GM12878 (cell line): ENCODE measurements around the gene MYO7A. TPM values are rescaled to one million over a fixed set of nuclear protein-coding genes. Genes with fewer than 3 reads are reported as not detected.

ENCODE experiments used
- ATAC-seq: fragments of 200-7000 bp; cut with Tn5 transposase; 3 replicates; pipeline ENCODE4 v1.9.1; 2020; ENCODE audit warnings: mild to moderate bottlenecking, moderate library complexity
- BruUV-seq: library from RNA; stranded (reverse); fragments of 400-500 nt; replicated peaks from 2 replicates; lab custom pipeline; 2021; lab: Mats Ljungman, UMichigan
- CTCF ChIA-PET: fragments of 300-600 bp; sonication (Branson Sonifier 250); formaldehyde crosslinking; extraction: SDS; loops from one replicate; lab custom pipeline; 2021; ENCODE audit warnings: inconsistent platforms; lab: Yijun Ruan, JAX
- POLR2A ChIA-PET: fragments of 350-600 bp; formaldehyde crosslinking; extraction: SDS; loops from one replicate; lab custom pipeline; 2021; ENCODE audit warnings: inconsistent platforms; lab: Charles Lee
- RAD21 ChIA-PET: fragments of 300-600 bp; sonication (Branson Sonifier 250); formaldehyde crosslinking; loops from one replicate; lab custom pipeline; 2023; ENCODE audit warnings: antibody characterized with exemption; ENCODE audit not compliant: unreplicated experiment; lab: Charles Lee
- SMC1A ChIA-PET: fragments of 300-600 bp; sonication (Branson Sonifier 250); formaldehyde crosslinking; loops from one replicate; lab custom pipeline; 2023; ENCODE audit not compliant: unreplicated experiment, uncharacterized antibody; lab: Charles Lee
- DNase-seq: peaks from one replicate; pipeline ENCODE4 v3.0.0-alpha.2; 2011; ENCODE audit warnings: low read depth, low spot score
- FAIRE-seq: peaks from 3 replicates; lab custom pipeline; 2011; peaks lifted over from hg19 to GRCh38; lab: Jason Lieb, UNC
- H2AFZ ChIP-seq: 2 replicates; pipeline ENCODE4 v1.6.0; 2011; ENCODE audit warnings: low read depth, low read length, control low read depth; ENCODE audit not compliant: control insufficient read depth
- H3K27ac ChIP-seq: 2 replicates; pipeline ENCODE4 v1.5.1; 2011; ENCODE audit warnings: control low read depth; ENCODE audit not compliant: control insufficient read depth, insufficient read depth
- H3K27me3 ChIP-seq, 2 experiments: replicated peaks in 1 of 2; 2 replicates each; pipeline versions ENCODE4 v1.6.0 to v1.6.1; 2011; ENCODE audit warnings: low read length in 1 of 2; ENCODE audit not compliant: control insufficient read depth in 2 of 2, insufficient read depth in 2 of 2
- H3K36me3 ChIP-seq, 2 experiments: 2 replicates each; pipeline ENCODE4 v1.5.1; 2011; ENCODE audit warnings: low read length in 1 of 2; ENCODE audit not compliant: control insufficient read depth in 2 of 2, insufficient read depth in 2 of 2
- H3K4me1 ChIP-seq: 2 replicates; pipeline ENCODE4 v1.6.1; 2011; ENCODE audit warnings: mild to moderate bottlenecking, low read length, moderate library complexity, mixed read lengths; ENCODE audit not compliant: control insufficient read depth, insufficient read depth
- H3K4me2 ChIP-seq: 2 replicates; pipeline ENCODE4 v1.6.0; 2011; ENCODE audit warnings: control low read depth; ENCODE audit not compliant: control insufficient read depth, insufficient read depth
- H3K4me3 ChIP-seq: fragments of 200-600 bp; sonication (generic); 2 replicates; pipeline ENCODE4 v1.5.1; 2016
- H3K79me2 ChIP-seq: 2 replicates; pipeline ENCODE4 v1.6.0; 2011; ENCODE audit warnings: low read length; ENCODE audit not compliant: control insufficient read depth, insufficient read depth
- H3K9ac ChIP-seq: 2 replicates; pipeline ENCODE4 v1.8.0; 2011; ENCODE audit warnings: low read length, control low read depth, mixed read lengths; ENCODE audit not compliant: control insufficient read depth, insufficient read depth
- H3K9me3 ChIP-seq: replicated peaks from 3 replicates; pipeline ENCODE4 v1.5.1; 2011; ENCODE audit warnings: mild to moderate bottlenecking, low read length; ENCODE audit not compliant: control insufficient read depth, insufficient read depth
- H4K20me1 ChIP-seq: 2 replicates; pipeline ENCODE4 v1.6.0; 2011; ENCODE audit not compliant: control insufficient read depth, insufficient read depth
- BACH1 ChIP-seq: fragments of 450-650 bp; IDR thresholded peaks from 2 replicates; pipeline ENCODE4 v1.6.1; 2017; ENCODE audit warnings: mild to moderate bottlenecking, borderline replicate concordance
- CBX5 ChIP-seq: sonication (generic); IDR thresholded peaks from 2 replicates; pipeline ENCODE4 v1.6.1; 2016; ENCODE audit warnings: low read depth, moderate library complexity, mild to moderate bottlenecking, inconsistent platforms
- CREB1 ChIP-seq: IDR thresholded peaks from 2 replicates; pipeline ENCODE4 v1.6.1; 2012; ENCODE audit warnings: low read depth, mild to moderate bottlenecking, inconsistent platforms
- CREM ChIP-seq: IDR thresholded peaks from 2 replicates; pipeline ENCODE4 v1.6.1; 2014; ENCODE audit warnings: antibody characterized with exemption, low read depth
- IKZF2 ChIP-seq, 2 experiments: fragments of 450-650 bp; IDR thresholded peaks; 2 replicates each; pipeline ENCODE4 v1.6.1; 2017; ENCODE audit warnings: mild to moderate bottlenecking in 2 of 2, moderate library complexity in 2 of 2
- KAT2A ChIP-seq: conservative IDR thresholded peaks from 2 replicates; pipeline ENCODE4 v1.6.1; 2011; ENCODE audit warnings: low read depth, low read length; ENCODE audit not compliant: control insufficient read depth
- MXI1 ChIP-seq: fragments of 150-350 bp; IDR thresholded peaks from 2 replicates; pipeline ENCODE4 v1.6.1; 2011; ENCODE audit warnings: low read depth, mild to moderate bottlenecking, inconsistent platforms, low read length, improper control_type of control experiment
- TAF1 ChIP-seq: IDR thresholded peaks from 2 replicates; pipeline ENCODE4 v1.6.1; 2011; ENCODE audit warnings: mild to moderate bottlenecking, low read depth, low read length, borderline replicate concordance
- TCF3 ChIP-seq: IDR thresholded peaks from 2 replicates; pipeline ENCODE4 v1.6.1; 2012; ENCODE audit warnings: low read depth, mild to moderate bottlenecking, low read length, borderline replicate concordance; ENCODE audit not compliant: insufficient read depth
- ZBED1 ChIP-seq: IDR thresholded peaks from 2 replicates; pipeline ENCODE4 v1.6.1; 2016; ENCODE audit warnings: borderline replicate concordance
- WGBS: methylation state at CpG from one replicate; pipeline ENCODE4 v1.1.6; 2016; ENCODE audit warnings: low lambda C conversion rate; ENCODE audit not compliant: insufficient replicate concordance, insufficient coverage; ENCODE audit errors: missing lambda C conversion rate; 5-methylcytosine and 5-hydroxymethylcytosine counted together
- in situ Hi-C: fragments of 300-500 bp; cut with MboI; formaldehyde crosslinking; loops from 9 replicates; pipeline ENCODE4 v1.14.3; 2018; ENCODE audit warnings: mixed read lengths
- intact Hi-C: fragments of 100-400 bp; cut with micrococcal nuclease; formaldehyde crosslinking; loops from one replicate; pipeline ENCODE4 v1.14.2; 2022; ENCODE audit not compliant: unreplicated experiment
- polyA plus RNA-seq, 11 experiments: library from polyadenylated mRNA; depleted of rRNA in 4 of 11; unstranded in 6 of 11; stranded (reverse) in 5 of 11; fragments of >200 nt; fragmentation: Nextera tagmentation in 4 of 11; fragmentation: Illumina TruSeq in 1 of 11; extraction: Ambion mirVana in 4 of 11; extraction: Trizol in 1 of 11; gene quantifications; 1 replicate in 1 of 11; 2 replicates in 10 of 11; pipeline versions ENCODE4 v1.2.1 to v1.2.3, GENCODE V29; 2011 to 2016; ENCODE audit warnings: inconsistent platforms in 2 of 11, missing spikeins in 2 of 11, low read depth in 1 of 11
- total RNA-seq, 4 experiments: library from RNA; depleted of rRNA in 3 of 4; stranded (reverse); fragments of >200 nt in 3 of 4; fragmentation: Illumina TruSeq in 1 of 4; extraction: Trizol in 1 of 4; gene quantifications; 2 replicates each; pipeline versions ENCODE4 v1.2.1 to v1.2.3, GENCODE V29; 2013 to 2021
- TF ChIP-seq, protein P1 (sequence below): IDR thresholded peaks from 2 replicates; pipeline ENCODE4 v1.6.1; 2011; ENCODE audit warnings: borderline replicate concordance, low read depth, mild to moderate bottlenecking, moderate library complexity, low read length; ENCODE audit not compliant: insufficient read depth, poor library complexity, severe bottlenecking
- TF ChIP-seq, protein P2 (sequence below): fragments of 450-650 bp; IDR thresholded peaks from 2 replicates; pipeline ENCODE4 v1.6.1; 2017; ENCODE audit warnings: mild to moderate bottlenecking, moderate library complexity
- TF ChIP-seq, protein P3 (sequence below): IDR thresholded peaks from 2 replicates; pipeline ENCODE4 v1.6.1; 2011; ENCODE audit warnings: low read depth, mild to moderate bottlenecking, low read length, moderate library complexity, borderline replicate concordance; ENCODE audit errors: extremely low read depth
- TF ChIP-seq, protein P4 (sequence below): fragments of 450-650 bp; IDR thresholded peaks from 2 replicates; pipeline ENCODE4 v1.6.1; 2016; ENCODE audit warnings: mild to moderate bottlenecking

MYO7A gene
- total and polyA plus RNA-seq, 10 of the 15 experiments (the other 5 are each of a cell fraction or from before 2014, with no cell fraction given), result 0.01 to 0.21 (median 0.04) TPM; not detected in 6

DNA sequence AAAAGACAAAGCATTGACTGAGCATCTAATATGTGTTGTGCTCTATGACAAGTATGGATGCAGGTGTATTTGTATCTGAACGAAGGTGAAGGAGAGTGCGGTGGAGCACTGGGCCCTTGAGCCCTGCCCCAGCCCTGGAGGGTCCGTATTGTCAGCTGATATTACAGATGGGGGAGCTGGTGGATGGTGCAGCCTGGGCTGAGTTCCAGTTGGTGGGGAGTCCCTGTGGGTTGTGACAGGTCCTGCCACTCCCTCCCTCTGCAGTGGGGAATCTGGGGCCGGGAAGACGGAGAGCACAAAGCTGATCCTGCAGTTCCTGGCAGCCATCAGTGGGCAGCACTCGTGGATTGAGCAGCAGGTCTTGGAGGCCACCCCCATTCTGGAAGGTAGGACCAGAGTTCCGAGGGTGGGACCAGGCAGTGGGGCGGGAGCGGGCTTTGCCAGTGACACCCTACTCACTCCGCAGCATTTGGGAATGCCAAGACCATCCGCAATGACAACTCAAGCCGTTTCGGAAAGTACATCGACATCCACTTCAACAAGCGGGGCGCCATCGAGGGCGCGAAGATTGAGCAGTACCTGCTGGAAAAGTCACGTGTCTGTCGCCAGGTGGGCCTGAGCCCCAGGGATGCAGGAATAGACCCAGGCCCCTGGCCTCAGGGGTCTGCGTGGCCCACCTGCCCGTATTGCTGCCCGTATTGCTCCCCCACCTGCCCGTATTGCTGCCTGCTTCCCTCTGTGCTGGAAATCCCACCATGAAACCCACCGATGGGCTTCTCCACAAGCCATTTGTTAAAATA is 28.6 kb downstream of the MYO7A start (continued):
- TF ChIP-seq, protein P1, sequence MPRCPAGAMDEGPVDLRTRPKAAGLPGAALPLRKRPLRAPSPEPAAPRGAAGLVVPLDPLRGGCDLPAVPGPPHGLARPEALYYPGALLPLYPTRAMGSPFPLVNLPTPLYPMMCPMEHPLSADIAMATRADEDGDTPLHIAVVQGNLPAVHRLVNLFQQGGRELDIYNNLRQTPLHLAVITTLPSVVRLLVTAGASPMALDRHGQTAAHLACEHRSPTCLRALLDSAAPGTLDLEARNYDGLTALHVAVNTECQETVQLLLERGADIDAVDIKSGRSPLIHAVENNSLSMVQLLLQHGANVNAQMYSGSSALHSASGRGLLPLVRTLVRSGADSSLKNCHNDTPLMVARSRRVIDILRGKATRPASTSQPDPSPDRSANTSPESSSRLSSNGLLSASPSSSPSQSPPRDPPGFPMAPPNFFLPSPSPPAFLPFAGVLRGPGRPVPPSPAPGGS, result no peak
- TF ChIP-seq CREB1, result no peak

DNA sequence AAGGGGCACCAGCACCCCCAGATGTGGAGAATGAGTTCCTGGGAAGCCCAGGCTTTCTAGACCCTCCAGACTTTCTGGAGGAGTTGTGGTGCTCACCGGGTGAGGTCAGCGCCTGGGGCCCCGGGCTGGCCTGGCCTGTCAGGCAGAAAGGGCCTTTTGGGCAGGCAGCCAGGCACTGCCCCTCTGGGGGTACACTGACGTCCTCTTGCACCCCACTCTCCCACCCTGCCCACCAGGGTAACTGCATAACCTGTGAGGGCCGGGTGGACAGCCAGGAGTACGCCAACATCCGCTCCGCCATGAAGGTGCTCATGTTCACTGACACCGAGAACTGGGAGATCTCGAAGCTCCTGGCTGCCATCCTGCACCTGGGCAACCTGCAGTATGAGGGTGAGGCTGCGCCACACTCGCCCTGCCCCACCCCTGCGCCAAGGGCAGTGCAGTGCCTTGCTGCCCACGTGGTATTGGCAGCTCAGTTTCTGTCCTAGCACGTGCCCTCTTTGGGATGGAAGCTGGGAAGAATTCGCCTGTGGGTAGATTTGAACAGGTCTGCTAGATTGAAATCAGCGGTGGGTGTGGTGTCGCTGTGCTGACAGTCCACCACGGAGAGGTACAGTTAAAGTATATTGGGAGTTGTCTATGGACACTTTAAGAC is 30.1 kb downstream of the MYO7A start:
- ATAC-seq (no peak), DNase-seq (no peak), FAIRE-seq (no peak)
- H2AFZ ChIP-seq, result no peak overlapping the region
- H3K4me2 ChIP-seq, result no peak overlapping the region
- intact Hi-C loops (no loop called here), in situ Hi-C loops (no loop called here)
- WGBS, result 41% methylated on average over 19 of the region's 19 CpGs
- ChIA-PET RAD21 (no interaction called here), CTCF (no interaction called here), SMC1A (no interaction called here), POLR2A (no interaction called here)
- H3K36me3 ChIP-seq, result no peaks in the 10 kb centered on the region
- H3K9me3 ChIP-seq, result no peaks in the 10 kb centered on the region
- H4K20me1 ChIP-seq, result no peaks in the 10 kb centered on the region
- H3K27me3 ChIP-seq, result peaks cover 0 to 2% of the 10 kb centered on the region in 2 experiments; a peak in 2 of 4 replicates
- H3K9ac ChIP-seq, result no peak overlapping the region
- no TSS peak for BruUV-seq
- H3K4me3 ChIP-seq, result no peak overlapping the region
- no peaks in the 10 kb centered on the region for H3K79me2 ChIP-seq
- H3K27ac ChIP-seq, result no peak overlapping the region
- no peaks in the 10 kb centered on the region for H3K4me1 ChIP-seq
- TF ChIP-seq, protein P2, sequence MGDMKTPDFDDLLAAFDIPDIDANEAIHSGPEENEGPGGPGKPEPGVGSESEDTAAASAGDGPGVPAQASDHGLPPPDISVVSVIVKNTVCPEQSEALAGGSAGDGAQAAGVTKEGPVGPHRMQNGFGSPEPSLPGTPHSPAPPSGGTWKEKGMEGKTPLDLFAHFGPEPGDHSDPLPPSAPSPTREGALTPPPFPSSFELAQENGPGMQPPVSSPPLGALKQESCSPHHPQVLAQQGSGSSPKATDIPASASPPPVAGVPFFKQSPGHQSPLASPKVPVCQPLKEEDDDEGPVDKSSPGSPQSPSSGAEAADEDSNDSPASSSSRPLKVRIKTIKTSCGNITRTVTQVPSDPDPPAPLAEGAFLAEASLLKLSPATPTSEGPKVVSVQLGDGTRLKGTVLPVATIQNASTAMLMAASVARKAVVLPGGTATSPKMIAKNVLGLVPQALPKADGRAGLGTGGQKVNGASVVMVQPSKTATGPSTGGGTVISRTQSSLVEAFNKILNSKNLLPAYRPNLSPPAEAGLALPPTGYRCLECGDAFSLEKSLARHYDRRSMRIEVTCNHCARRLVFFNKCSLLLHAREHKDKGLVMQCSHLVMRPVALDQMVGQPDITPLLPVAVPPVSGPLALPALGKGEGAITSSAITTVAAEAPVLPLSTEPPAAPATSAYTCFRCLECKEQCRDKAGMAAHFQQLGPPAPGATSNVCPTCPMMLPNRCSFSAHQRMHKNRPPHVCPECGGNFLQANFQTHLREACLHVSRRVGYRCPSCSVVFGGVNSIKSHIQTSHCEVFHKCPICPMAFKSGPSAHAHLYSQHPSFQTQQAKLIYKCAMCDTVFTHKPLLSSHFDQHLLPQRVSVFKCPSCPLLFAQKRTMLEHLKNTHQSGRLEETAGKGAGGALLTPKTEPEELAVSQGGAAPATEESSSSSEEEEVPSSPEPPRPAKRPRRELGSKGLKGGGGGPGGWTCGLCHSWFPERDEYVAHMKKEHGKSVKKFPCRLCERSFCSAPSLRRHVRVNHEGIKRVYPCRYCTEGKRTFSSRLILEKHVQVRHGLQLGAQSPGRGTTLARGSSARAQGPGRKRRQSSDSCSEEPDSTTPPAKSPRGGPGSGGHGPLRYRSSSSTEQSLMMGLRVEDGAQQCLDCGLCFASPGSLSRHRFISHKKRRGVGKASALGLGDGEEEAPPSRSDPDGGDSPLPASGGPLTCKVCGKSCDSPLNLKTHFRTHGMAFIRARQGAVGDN, result no peak
- no peak for TF ChIP-seq MXI1
- TF ChIP-seq, protein P3, sequence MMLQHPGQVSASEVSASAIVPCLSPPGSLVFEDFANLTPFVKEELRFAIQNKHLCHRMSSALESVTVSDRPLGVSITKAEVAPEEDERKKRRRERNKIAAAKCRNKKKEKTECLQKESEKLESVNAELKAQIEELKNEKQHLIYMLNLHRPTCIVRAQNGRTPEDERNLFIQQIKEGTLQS, result no peak
- TF ChIP-seq BACH1, result no peak
- no peak for TF ChIP-seq TAF1
- TF ChIP-seq TCF3, result no peak
- no peak for TF ChIP-seq CREM
- no peak for TF ChIP-seq CBX5
- no peak for TF ChIP-seq ZBED1
- no peak for TF ChIP-seq KAT2A
- TF ChIP-seq, protein P4, sequence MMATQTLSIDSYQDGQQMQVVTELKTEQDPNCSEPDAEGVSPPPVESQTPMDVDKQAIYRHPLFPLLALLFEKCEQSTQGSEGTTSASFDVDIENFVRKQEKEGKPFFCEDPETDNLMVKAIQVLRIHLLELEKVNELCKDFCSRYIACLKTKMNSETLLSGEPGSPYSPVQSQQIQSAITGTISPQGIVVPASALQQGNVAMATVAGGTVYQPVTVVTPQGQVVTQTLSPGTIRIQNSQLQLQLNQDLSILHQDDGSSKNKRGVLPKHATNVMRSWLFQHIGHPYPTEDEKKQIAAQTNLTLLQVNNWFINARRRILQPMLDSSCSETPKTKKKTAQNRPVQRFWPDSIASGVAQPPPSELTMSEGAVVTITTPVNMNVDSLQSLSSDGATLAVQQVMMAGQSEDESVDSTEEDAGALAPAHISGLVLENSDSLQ, result no peak
- TF ChIP-seq IKZF2 (IDR thresholded peaks at IDR 0.05), result no peak
